Thyroid gland (tissue), 4 donors: ENCODE data around the gene PLA2G2D.

Experiments used
- POLR2A ChIP-seq, 2 donors: fragments of 450-650 bp; IDR thresholded peaks; one replicate each; pipeline ENCODE4 v1.6.1; 2017; ENCODE audit warnings: antibody characterized with exemption in 2 of 2, mild to moderate bottlenecking in 2 of 2, moderate library complexity in 1 of 2
- TF ChIP-seq, protein P1 (sequence below), 6 experiments: fragments of 200-600 bp in 3 of 6; fragments of 450-650 bp in 3 of 6; sonication (generic) in 3 of 6; IDR thresholded peaks; one replicate each; pipeline ENCODE4 v1.5.1; 2016 to 2019; ENCODE audit warnings: antibody characterized with exemption in 6 of 6, mild to moderate bottlenecking in 2 of 6, inconsistent platforms in 1 of 6, moderate library complexity in 1 of 6

DNA sequence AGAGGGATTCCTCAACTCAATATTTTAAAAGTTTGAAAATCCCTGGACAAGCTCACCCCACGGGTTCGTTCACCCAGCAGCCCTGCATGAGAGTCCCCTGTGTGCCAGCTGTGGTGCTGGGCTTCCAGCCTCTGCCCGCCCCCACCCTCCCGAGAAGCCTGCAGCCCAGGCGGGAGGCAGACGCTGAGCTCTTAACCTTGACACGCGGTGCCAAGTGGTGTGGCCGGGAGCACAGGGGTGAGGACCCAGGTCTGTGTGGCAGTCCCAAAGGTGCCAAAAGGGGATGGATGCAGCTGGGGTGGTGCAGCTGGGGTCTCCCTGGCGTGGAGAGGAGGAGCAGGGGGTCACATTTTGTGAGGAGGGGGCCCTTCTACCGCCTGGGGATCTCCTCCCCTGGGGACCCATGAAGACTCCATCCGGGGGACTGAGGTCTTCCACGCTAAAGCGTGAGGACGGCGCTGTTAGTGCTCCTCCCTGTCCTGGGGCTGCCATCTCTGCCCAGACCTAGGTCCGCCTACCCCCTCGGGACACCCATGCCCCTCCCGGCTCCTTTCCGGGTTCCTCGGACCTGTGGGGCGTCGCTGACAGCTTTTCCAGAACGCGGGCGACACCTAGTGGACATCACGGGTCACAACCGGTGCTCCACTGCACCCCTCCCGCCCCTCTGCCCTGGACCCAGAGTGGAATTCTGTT is 32.7 kb upstream of the PLA2G2D start:
- TF ChIP-seq POLR2A (IDR thresholded peaks at IDR 0.05): no peak
- TF ChIP-seq, protein P1, sequence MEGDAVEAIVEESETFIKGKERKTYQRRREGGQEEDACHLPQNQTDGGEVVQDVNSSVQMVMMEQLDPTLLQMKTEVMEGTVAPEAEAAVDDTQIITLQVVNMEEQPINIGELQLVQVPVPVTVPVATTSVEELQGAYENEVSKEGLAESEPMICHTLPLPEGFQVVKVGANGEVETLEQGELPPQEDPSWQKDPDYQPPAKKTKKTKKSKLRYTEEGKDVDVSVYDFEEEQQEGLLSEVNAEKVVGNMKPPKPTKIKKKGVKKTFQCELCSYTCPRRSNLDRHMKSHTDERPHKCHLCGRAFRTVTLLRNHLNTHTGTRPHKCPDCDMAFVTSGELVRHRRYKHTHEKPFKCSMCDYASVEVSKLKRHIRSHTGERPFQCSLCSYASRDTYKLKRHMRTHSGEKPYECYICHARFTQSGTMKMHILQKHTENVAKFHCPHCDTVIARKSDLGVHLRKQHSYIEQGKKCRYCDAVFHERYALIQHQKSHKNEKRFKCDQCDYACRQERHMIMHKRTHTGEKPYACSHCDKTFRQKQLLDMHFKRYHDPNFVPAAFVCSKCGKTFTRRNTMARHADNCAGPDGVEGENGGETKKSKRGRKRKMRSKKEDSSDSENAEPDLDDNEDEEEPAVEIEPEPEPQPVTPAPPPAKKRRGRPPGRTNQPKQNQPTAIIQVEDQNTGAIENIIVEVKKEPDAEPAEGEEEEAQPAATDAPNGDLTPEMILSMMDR (IDR thresholded peaks at IDR 0.05): peak; percentile 72 to 91 (median 90)
